ENCODE results near the gene PXN. TPM values are rescaled to one million over a fixed set of nuclear protein-coding genes. Genes with fewer than 3 reads are reported as not detected.

The PXN gene
- total and polyA plus RNA-seq, 4 donors = 6.0 to 13.1 (median 12.3) TPM

- Histone ChIP-seq H3K27ac (ENCODE audit: low read depth in 1 of 2, low read length in 2 of 2) (no peak overlapping the region), H3K27me3 (ENCODE audit: control insufficient read depth in 4 of 4, insufficient read depth in 4 of 4, low read length in 3 of 4) (no peaks in the 10 kb centered on the region)
Measured at GRCh38 chr12:120183211-120183631, 82.3 kb downstream of the PXN start.

GRCh38 chr12:120181991-120182631, 83.4 kb downstream of the PXN start:
- H3K27me3 ChIP-seq (ENCODE audit: control insufficient read depth in 4 of 4, insufficient read depth in 4 of 4, low read length in 3 of 4) = no peaks in the 10 kb centered on the region
- H3K4me3 ChIP-seq (ENCODE audit: low read depth in 1 of 3, low read length in 3 of 3) = no peak overlapping the region
- DNase-seq (ENCODE audit: low spot score) = no peak
- TF ChIP-seq REST (IDR thresholded peaks at IDR 0.05) (no peak), FOXA2 (IDR thresholded peaks at IDR 0.05) (no peak), HNF4A (conservative IDR thresholded peaks at IDR 0.05) (no peak), NR2F2 (IDR thresholded peaks at IDR 0.05) (no peak), FOXA1 (IDR thresholded peaks at IDR 0.05) (no peak), SP1 (IDR thresholded peaks at IDR 0.05) (no peak), RXRA (IDR thresholded peaks at IDR 0.05) (no peak)
- TF ChIP-seq, protein P1, sequence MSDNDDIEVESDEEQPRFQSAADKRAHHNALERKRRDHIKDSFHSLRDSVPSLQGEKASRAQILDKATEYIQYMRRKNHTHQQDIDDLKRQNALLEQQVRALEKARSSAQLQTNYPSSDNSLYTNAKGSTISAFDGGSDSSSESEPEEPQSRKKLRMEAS (IDR thresholded peaks at IDR 0.05) = no peak
- no peak overlapping the region for H3K27ac ChIP-seq (ENCODE audit: low read depth in 1 of 2, low read length in 2 of 2)
- no peaks in the 10 kb centered on the region for H3K4me1 ChIP-seq (ENCODE audit: control insufficient read depth in 4 of 4, insufficient read depth in 4 of 4, low read length in 3 of 4)
- peaks cover 13 to 73% (median 55%) of the 10 kb centered on the region in 4 donors for H3K36me3 ChIP-seq (ENCODE audit: control insufficient read depth in 4 of 4, insufficient read depth in 3 of 4, low read depth in 1 of 4, low read length in 3 of 4)
- no peaks in the 10 kb centered on the region for H3K9me3 ChIP-seq (ENCODE audit: control insufficient read depth in 4 of 4, low read length in 3 of 4)
- H3K9ac ChIP-seq (ENCODE audit: low read depth in 1 of 2, low read length in 2 of 2) = no peak overlapping the region
- WGBS = 88% methylated on average over 8 of the region's 8 CpGs

More at GRCh38 chr12:120183211-120183631, 82.3 kb downstream of the PXN start:
- no peak for DNase-seq (ENCODE audit: low spot score)
- WGBS = 96% methylated on average over 5 of the region's 5 CpGs
- Histone ChIP-seq H3K36me3 (ENCODE audit: control insufficient read depth in 4 of 4, insufficient read depth in 3 of 4, low read depth in 1 of 4, low read length in 3 of 4) (peaks cover 10 to 67% (median 47%) of the 10 kb centered on the region in 4 donors), H3K4me3 (ENCODE audit: low read depth in 1 of 3, low read length in 3 of 3) (no peak overlapping the region), H3K9me3 (ENCODE audit: control insufficient read depth in 4 of 4, low read length in 3 of 4) (no peaks in the 10 kb centered on the region), H3K9ac (ENCODE audit: low read depth in 1 of 2, low read length in 2 of 2) (no peak overlapping the region), H3K4me1 (ENCODE audit: control insufficient read depth in 4 of 4, insufficient read depth in 4 of 4, low read length in 3 of 4) (no peaks in the 10 kb centered on the region)
- TF ChIP-seq HNF4A (conservative IDR thresholded peaks at IDR 0.05) = no peak
- no peak for TF ChIP-seq FOXA1 (IDR thresholded peaks at IDR 0.05)
- no peak for TF ChIP-seq RXRA (IDR thresholded peaks at IDR 0.05)
- no peak for TF ChIP-seq REST (IDR thresholded peaks at IDR 0.05)
- TF ChIP-seq, protein P1 (IDR thresholded peaks at IDR 0.05) = no peak
- no peak for TF ChIP-seq HNF4G (IDR thresholded peaks at IDR 0.05)
- TF ChIP-seq, protein P2, sequence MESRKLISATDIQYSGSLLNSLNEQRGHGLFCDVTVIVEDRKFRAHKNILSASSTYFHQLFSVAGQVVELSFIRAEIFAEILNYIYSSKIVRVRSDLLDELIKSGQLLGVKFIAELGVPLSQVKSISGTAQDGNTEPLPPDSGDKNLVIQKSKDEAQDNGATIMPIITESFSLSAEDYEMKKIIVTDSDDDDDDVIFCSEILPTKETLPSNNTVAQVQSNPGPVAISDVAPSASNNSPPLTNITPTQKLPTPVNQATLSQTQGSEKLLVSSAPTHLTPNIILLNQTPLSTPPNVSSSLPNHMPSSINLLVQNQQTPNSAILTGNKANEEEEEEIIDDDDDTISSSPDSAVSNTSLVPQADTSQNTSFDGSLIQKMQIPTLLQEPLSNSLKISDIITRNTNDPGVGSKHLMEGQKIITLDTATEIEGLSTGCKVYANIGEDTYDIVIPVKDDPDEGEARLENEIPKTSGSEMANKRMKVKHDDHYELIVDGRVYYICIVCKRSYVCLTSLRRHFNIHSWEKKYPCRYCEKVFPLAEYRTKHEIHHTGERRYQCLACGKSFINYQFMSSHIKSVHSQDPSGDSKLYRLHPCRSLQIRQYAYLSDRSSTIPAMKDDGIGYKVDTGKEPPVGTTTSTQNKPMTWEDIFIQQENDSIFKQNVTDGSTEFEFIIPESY (IDR thresholded peaks at IDR 0.05) = no peak
- no peak for TF ChIP-seq EGR1 (IDR thresholded peaks at IDR 0.05; ENCODE audit: low read depth in 2 of 2)
- no peak for TF ChIP-seq FOXA2 (IDR thresholded peaks at IDR 0.05)
- no peak for TF ChIP-seq RAD21 (IDR thresholded peaks at IDR 0.05)
- TF ChIP-seq NR2F2 (IDR thresholded peaks at IDR 0.05) = no peak
- TF ChIP-seq, protein P3, sequence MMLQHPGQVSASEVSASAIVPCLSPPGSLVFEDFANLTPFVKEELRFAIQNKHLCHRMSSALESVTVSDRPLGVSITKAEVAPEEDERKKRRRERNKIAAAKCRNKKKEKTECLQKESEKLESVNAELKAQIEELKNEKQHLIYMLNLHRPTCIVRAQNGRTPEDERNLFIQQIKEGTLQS (IDR thresholded peaks at IDR 0.05) = no peak
- no peak for TF ChIP-seq JUND (IDR thresholded peaks at IDR 0.05)
